Choroid plexus epithelial cell (primary cell): ENCODE data around the gene VEGFA.

ENCODE experiments used
- DNase-seq: peaks from one replicate; pipeline ENCODE4 v3.0.0-alpha.2; 2010; ENCODE audit warnings: low read depth
- H3K4me3 ChIP-seq: 2 replicates; pipeline ENCODE4 v1.5.1; 2011; ENCODE audit warnings: low read depth, mild to moderate bottlenecking, control low read depth, low read length, moderate library complexity
- CTCF ChIP-seq: conservative IDR thresholded peaks from 2 replicates; pipeline ENCODE4 v1.5.1; 2011; ENCODE audit warnings: low read depth, mild to moderate bottlenecking, control low read depth, inconsistent platforms, low read length, moderate library complexity

Gene VEGFA

DNA sequence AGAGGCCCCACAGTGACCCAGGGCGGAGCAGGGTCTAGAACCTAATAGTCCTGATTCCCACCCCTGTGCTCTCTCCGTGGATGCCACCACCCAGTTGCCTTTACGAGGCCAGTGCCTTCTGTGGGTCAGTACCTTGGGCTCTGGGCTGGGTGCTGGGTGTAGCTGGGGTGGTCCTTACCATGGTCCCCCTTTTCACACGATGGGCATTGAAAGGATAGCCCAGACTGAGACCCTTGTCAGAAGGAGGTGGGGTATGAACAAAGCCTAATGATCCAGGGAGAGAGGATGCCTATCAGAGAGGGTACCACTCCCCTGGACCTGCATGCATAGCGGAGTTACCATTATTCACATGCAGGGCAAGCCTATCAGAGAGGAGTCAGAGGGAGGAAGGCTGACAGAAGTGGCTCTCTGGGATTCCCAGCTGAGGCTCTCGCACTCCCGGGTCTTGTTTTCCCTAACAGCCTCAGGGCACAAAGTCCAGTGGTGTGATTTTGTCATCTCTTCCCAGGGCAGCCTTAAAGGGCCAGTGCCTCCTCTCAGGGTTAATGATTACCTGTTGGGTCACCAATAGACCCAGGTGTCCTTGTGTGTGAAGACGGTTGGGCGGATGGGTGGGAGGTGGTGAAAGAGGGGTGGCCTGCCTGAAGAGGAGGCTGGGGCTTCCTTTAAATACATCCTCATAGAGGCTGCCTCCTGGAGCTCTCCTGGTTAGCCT lies 36.2 kb downstream of the VEGFA start:
- no peak overlapping the region for H3K4me3 ChIP-seq
- TF ChIP-seq CTCF, result no peak
- DNase-seq, result no peak

- TF ChIP-seq CTCF, result no peak
- no peak overlapping the region for H3K4me3 ChIP-seq
- DNase-seq, result no peak
These were observed 36.8 kb downstream of the VEGFA start for GRCh38 chr6:43806758-43807227.

DNA sequence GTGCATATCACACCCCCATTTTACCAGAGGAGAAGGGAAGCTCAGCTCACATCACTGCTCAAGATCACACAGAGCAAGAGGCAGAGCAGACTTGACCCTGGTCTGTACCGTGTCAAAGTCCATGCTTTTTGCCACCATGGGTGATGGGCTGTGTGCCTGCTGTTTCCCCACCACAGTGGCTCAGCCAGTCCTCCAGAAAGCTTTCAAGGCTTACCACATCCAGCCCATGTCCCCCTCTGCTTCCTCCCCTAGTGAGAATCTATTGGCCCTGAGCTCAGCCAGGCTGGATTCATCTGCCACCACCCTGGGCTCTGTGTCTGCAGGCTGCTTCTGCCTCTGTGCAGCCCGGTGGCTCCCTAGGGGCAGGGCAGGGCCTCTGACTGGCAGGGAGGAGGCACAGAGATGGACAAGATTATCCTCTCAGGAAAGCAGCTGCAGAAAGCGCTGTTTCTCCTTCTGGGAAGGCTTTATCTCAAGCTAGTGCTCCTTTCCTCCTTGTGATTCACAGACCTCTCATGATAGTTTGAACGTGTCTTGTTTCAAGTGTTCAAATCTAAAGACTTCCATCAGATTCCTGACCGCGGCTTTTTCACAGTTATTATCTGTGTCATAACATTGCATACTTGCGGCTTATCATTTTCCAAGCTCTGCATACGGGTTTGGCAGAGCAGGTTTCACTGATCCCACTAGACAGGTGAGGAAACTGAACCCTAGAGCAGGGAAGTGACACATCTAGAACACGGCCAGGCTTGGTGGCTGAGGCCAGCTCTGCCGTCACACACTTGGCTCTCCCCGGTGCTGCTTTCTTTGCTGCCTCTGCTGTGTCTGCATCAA lies 37.4 kb downstream of the VEGFA start:
- no peak for TF ChIP-seq CTCF
- DNase-seq, result no peak
- no peak overlapping the region for H3K4me3 ChIP-seq

DNA sequence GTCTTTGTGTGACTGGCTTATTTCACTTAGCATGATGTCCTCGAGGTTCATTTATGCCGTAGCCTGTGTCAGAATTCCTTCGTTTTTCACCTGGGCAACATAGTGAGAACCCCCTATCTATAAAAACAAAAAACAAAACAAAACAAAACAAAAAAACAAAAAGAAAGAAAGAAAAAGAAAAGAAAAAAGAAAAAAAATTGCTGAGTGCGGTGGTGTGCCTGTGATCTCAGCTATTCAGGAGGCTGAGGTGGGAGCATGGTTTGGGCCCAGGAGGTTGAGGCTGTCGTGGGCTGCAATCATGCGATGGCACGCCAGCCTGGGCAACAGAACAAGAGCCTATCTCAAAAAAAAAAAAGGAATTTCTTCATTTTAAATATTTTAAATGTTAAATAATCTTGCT lies 38.4 kb downstream of the VEGFA start:
- DNase-seq, result no peak
- TF ChIP-seq CTCF, result no peak
- no peak overlapping the region for H3K4me3 ChIP-seq

DNA sequence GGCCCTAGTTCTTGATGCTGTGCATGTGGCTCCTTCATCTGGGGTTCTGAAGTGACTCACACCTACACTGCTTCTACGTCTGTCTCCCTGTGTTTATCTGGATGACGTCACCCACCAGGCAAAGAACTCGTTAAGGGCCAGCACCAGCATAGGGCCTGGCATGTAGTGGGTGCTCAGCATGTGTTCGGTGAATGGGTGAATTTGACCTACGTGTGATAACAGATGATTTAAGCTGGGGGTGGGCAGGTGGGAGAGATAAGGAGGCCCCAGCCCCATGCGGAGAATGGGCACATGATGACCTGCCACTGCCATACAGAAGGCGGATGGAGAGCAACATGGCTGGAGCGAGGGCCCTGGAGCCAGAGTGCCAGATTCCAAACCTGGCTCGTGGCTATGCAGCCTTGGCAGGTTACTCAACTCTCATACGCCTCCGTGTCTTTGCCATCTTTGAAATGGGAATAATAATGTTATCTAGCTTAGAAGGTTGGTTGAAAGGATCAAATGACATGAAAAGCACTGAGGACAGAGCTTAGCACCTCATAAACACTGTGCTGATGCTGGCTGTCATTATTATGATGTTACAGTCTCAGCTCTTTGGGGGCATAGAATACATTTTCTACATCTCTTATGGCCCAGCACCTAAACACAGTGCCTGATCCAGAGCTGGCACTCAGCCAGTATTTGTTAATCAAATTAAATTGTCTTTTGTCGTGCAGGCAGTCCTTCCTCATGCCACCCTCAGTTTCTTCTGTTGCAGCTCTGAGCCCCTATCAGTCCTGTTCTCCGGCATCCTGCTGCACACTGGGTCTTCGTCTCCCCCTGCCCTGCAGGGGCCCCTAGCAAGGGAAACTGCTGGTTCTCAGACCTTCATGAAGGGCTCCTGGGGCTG lies 39.6 kb downstream of the VEGFA start:
- peak; percentile 75 for DNase-seq
- no peak for TF ChIP-seq CTCF

GRCh38 chr6:43810965-43811732 lies 41.1 kb downstream of the VEGFA start:
- no peak for TF ChIP-seq CTCF
- H3K4me3 ChIP-seq, result no peak overlapping the region
- no peak for DNase-seq

More for the DNA sequence above, 39.6 kb downstream of the VEGFA start:
- H3K4me3 ChIP-seq, result no peak overlapping the region
